ENCODE measurements around the gene BLID. TPM values are rescaled to one million over a fixed set of nuclear protein-coding genes. Genes with fewer than 3 reads are reported as not detected.

BLID gene
- total and polyA plus RNA-seq, 2 donors from 2014 or later: not detected

DNA sequence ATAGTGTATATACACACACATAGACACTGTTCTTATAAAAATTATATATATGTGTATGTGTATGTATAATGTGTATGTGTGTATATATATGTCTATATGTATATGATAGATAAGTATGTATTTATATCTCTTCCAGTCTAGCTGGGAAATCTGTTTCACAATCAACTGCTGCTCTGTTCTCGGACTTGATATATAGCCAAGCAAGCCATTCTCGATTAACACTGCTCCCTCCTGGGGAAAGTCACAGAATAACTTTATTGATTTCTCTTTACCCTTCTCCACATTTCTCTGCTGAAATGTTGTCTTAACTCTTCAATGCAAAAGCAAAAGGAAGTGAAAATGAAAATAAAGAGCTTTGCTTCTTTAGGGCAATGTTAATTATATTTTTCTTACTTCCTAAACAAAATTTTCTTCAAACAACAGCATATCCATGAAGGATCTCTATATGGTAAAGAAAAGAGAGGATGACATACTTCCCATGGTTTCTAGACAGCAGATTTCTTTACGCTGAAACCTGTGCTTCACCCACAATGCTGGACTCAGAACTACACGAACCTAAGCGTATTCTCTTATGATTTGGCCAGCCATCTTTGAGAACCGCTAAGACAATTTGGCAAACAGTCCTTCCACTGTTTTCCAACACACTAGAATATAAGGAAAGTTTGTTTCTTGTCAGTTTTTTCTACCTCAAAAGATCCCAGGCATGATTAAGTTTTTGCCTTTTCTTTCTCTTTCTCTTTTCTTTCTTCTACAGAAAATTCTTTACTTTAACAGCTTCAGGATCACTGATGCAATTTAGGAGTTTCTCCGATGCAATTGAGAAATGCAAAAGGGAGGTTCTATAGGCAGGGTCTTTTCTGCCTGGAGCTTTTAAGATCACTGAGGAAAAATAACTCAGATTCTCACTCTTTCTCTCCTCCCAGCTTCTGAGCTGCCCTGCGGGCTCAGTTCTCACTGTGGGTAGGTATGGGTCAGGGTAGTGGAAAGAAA is 1.9 kb downstream of the BLID start:
- DNase-seq: no peak

DNA sequence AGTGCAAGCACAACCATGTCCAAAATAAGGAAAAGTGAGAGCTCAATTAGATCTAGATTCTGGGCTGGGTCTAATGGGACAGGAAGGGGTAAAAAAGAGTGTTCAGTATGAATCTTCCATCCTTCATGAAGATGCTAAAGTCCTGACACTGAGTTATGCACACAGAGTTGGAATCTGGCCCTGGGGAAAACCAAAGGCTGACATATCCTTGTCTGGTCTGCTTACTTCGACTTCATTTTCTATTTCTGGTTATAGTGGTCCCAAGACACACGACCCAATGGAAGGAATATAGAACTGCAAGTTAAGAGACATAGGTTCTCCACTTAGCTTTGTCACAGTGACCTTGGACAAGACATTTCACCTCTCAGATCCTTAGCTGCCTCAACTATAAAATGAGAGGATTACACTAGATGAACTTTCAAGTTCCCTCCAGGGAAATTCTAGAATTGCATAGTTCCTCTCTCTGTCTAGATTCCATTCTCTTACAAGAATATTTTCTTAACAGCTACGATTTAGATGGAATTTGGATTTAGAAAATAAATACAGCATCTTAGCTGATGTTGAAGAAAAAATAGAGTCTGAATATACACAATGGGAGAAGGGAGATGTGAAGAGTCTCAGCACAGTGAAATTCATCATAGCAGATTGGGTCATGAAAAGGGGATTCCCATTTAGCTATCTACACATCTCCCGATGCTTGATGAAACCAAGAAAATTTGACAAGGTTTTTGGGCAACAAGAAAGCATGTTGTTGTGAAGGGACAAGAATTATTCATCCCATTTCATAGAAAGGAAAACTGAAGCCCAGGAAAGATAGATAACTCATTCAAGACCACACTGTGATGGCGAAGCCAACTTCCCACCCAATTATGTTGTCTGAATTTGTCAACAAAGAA is 3.3 kb downstream of the BLID start:
- no peak overlapping the region for H3K4me3 ChIP-seq (ENCODE audit: low read length in 3 of 3)
- FAIRE-seq: no peak
- TF ChIP-seq, protein P1, sequence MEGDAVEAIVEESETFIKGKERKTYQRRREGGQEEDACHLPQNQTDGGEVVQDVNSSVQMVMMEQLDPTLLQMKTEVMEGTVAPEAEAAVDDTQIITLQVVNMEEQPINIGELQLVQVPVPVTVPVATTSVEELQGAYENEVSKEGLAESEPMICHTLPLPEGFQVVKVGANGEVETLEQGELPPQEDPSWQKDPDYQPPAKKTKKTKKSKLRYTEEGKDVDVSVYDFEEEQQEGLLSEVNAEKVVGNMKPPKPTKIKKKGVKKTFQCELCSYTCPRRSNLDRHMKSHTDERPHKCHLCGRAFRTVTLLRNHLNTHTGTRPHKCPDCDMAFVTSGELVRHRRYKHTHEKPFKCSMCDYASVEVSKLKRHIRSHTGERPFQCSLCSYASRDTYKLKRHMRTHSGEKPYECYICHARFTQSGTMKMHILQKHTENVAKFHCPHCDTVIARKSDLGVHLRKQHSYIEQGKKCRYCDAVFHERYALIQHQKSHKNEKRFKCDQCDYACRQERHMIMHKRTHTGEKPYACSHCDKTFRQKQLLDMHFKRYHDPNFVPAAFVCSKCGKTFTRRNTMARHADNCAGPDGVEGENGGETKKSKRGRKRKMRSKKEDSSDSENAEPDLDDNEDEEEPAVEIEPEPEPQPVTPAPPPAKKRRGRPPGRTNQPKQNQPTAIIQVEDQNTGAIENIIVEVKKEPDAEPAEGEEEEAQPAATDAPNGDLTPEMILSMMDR (IDR thresholded peaks at IDR 0.05; ENCODE audit: borderline replicate concordance, extremely low read depth, insufficient read depth): no peak
- intact Hi-C loops (cut with DNase I): no loop called here
- no peaks in the 10 kb centered on the region for H3K9me3 ChIP-seq (ENCODE audit: control insufficient read depth in 2 of 3, insufficient read depth in 1 of 3, low read length in 3 of 3)
- no peaks in the 10 kb centered on the region for H3K36me3 ChIP-seq (ENCODE audit: control insufficient read depth in 2 of 3, insufficient read depth in 3 of 3, low read length in 3 of 3)
- no peak overlapping the region for H3K9ac ChIP-seq (ENCODE audit: low read length in 3 of 3)
- no peaks in the 10 kb centered on the region for H3K4me1 ChIP-seq (ENCODE audit: control insufficient read depth in 2 of 3, insufficient read depth in 2 of 3, low read depth in 1 of 3, low read length in 3 of 3)
- no peak overlapping the region for H3K27ac ChIP-seq (ENCODE audit: low read depth in 2 of 2, low read length in 2 of 2)
- DNase-seq: no peak
- H3K27me3 ChIP-seq (ENCODE audit: control insufficient read depth, insufficient read depth, low read length): no peaks in the 10 kb centered on the region

More for the DNA sequence above, 1.9 kb downstream of the BLID start:
- no peaks in the 10 kb centered on the region for H3K4me1 ChIP-seq (ENCODE audit: control insufficient read depth in 2 of 3, insufficient read depth in 2 of 3, low read depth in 1 of 3, low read length in 3 of 3)
- FAIRE-seq: no peak
- H3K9me3 ChIP-seq (ENCODE audit: control insufficient read depth in 2 of 3, insufficient read depth in 1 of 3, low read length in 3 of 3): no peaks in the 10 kb centered on the region
- no peak overlapping the region for H3K27ac ChIP-seq (ENCODE audit: low read depth in 2 of 2, low read length in 2 of 2)
- TF ChIP-seq, protein P1 (IDR thresholded peaks at IDR 0.05; ENCODE audit: borderline replicate concordance, extremely low read depth, insufficient read depth): no peak
- intact Hi-C loops (cut with DNase I): no loop called here
- no peaks in the 10 kb centered on the region for H3K27me3 ChIP-seq (ENCODE audit: control insufficient read depth, insufficient read depth, low read length)
- H3K9ac ChIP-seq (ENCODE audit: low read length in 3 of 3): no peak overlapping the region
- H3K36me3 ChIP-seq (ENCODE audit: control insufficient read depth in 2 of 3, insufficient read depth in 3 of 3, low read length in 3 of 3): no peaks in the 10 kb centered on the region
- no peak overlapping the region for H3K4me3 ChIP-seq (ENCODE audit: low read length in 3 of 3)

GRCh38 chr11:122109932-122110331 is 6.1 kb downstream of the BLID start:
- Histone ChIP-seq H3K9me3 (ENCODE audit: control insufficient read depth in 2 of 3, insufficient read depth in 1 of 3, low read length in 3 of 3) (no peaks in the 10 kb centered on the region), H3K4me3 (ENCODE audit: low read length in 3 of 3) (no peak overlapping the region), H3K4me1 (ENCODE audit: control insufficient read depth in 2 of 3, insufficient read depth in 2 of 3, low read depth in 1 of 3, low read length in 3 of 3) (no peaks in the 10 kb centered on the region), H3K27ac (ENCODE audit: low read depth in 2 of 2, low read length in 2 of 2) (no peak overlapping the region), H3K36me3 (ENCODE audit: control insufficient read depth in 2 of 3, insufficient read depth in 3 of 3, low read length in 3 of 3) (no peaks in the 10 kb centered on the region), H3K27me3 (ENCODE audit: control insufficient read depth, insufficient read depth, low read length) (no peaks in the 10 kb centered on the region), H3K9ac (ENCODE audit: low read length in 3 of 3) (no peak overlapping the region)
- DNase-seq (no peak), FAIRE-seq (no peak)
- intact Hi-C loops (cut with DNase I): no loop called here
- TF ChIP-seq, protein P1 (IDR thresholded peaks at IDR 0.05; ENCODE audit: borderline replicate concordance, extremely low read depth, insufficient read depth): no peak

Measured in kidney (tissue), 14 donors.